NCI-H1092 treated with DMSO at 0.1 percent for 48 hours (cell line): ENCODE results near the gene EPHA5.
A peak's percentile ranks its signal among the peaks of the same experiment; 100 is the strongest.

ENCODE experiments used
- DNase-seq: peaks from one replicate; lab custom pipeline; 2025; lab: John Stamatoyannopoulos, UW

The EPHA5 gene

GRCh38 chr4:65670331-65671031 lies at the start of gene EPHA5:
TSS of gene EPHA5 (minus strand) at chr4:65670489. CDS start at chr4:65669742, 747 bp downstream.
- peak; percentile 76 for DNase-seq

GRCh38 chr4:65719635-65720034 lies 49.3 kb upstream of the EPHA5 start:
- no peak for DNase-seq

- DNase-seq: no peak
Measured at GRCh38 chr4:65698631-65699030, 28.3 kb upstream of the EPHA5 start.

GRCh38 chr4:65696436-65696835 lies 26.1 kb upstream of the EPHA5 start:
- DNase-seq: no peak

- no peak for DNase-seq
Measured at GRCh38 chr4:65671372-65671771, 1.1 kb upstream of the EPHA5 start.

GRCh38 chr4:65670020-65670330 lies 314 bp downstream of the EPHA5 start:
- no peak for DNase-seq

- DNase-seq: no peak
Measured at GRCh38 chr4:65669111-65670019, 924 bp downstream of the EPHA5 start.

- no peak for DNase-seq
Measured at GRCh38 chr4:65668201-65669089, 1.8 kb downstream of the EPHA5 start.

GRCh38 chr4:65667506-65668041 lies 2.7 kb downstream of the EPHA5 start:
- no peak for DNase-seq

- peak; percentile 75 for DNase-seq
Measured at GRCh38 chr4:65665771-65666523, 4.3 kb downstream of the EPHA5 start.

GRCh38 chr4:65661471-65661870 lies 8.8 kb downstream of the EPHA5 start:
- DNase-seq: peak; percentile 92

GRCh38 chr4:65658117-65658516 lies 12.2 kb downstream of the EPHA5 start:
- peak; percentile 7 for DNase-seq

GRCh38 chr4:65656008-65656407 lies 14.3 kb downstream of the EPHA5 start:
- no peak for DNase-seq

- no peak for DNase-seq
Measured at GRCh38 chr4:65654976-65655375, 15.3 kb downstream of the EPHA5 start.

- DNase-seq: no peak
Measured at GRCh38 chr4:65653740-65654361, 16.4 kb downstream of the EPHA5 start.

- DNase-seq: no peak
Measured at GRCh38 chr4:65651751-65652150, 18.5 kb downstream of the EPHA5 start.

- DNase-seq: no peak
Measured at GRCh38 chr4:65651031-65651430, 19.3 kb downstream of the EPHA5 start.

GRCh38 chr4:65646136-65646535 lies 24.2 kb downstream of the EPHA5 start:
- no peak for DNase-seq

GRCh38 chr4:65645185-65645584 lies 25.1 kb downstream of the EPHA5 start:
- no peak for DNase-seq

GRCh38 chr4:65635051-65635821 lies 35.1 kb downstream of the EPHA5 start:
- no peak for DNase-seq
